Activated T-cell treated with anti-CD3 and anti-CD28 coated beads, Interleukin-2, amount 50 U/mL, for 24 hours (primary cell): ENCODE data around the gene KCNMA1.

Experiments used
- DNase-seq: peaks from one replicate; pipeline ENCODE4 v3.0.0-alpha.2; 2020
- H3K27ac Mint-ChIP-seq: 2 replicates; pipeline ENCODE4 v1.8.0; 2020; ENCODE audit warnings: mild to moderate bottlenecking, mixed read lengths
- H3K27me3 Mint-ChIP-seq: 2 replicates; pipeline ENCODE4 v1.8.0; 2020; ENCODE audit warnings: mixed read lengths
- H3K36me3 Mint-ChIP-seq: 2 replicates; pipeline ENCODE4 v1.8.0; 2020; ENCODE audit warnings: low read depth, mixed read lengths
- H3K4me1 Mint-ChIP-seq: 2 replicates; pipeline ENCODE4 v1.8.0; 2020; ENCODE audit warnings: low read depth, mixed read lengths
- H3K4me3 Mint-ChIP-seq: 2 replicates; pipeline ENCODE4 v1.8.0; 2020; ENCODE audit warnings: mild to moderate bottlenecking, moderate library complexity, mixed read lengths
- H3K9me3 Mint-ChIP-seq: 2 replicates; pipeline ENCODE4 v1.8.0; 2020; ENCODE audit warnings: mixed read lengths

Gene KCNMA1

DNA sequence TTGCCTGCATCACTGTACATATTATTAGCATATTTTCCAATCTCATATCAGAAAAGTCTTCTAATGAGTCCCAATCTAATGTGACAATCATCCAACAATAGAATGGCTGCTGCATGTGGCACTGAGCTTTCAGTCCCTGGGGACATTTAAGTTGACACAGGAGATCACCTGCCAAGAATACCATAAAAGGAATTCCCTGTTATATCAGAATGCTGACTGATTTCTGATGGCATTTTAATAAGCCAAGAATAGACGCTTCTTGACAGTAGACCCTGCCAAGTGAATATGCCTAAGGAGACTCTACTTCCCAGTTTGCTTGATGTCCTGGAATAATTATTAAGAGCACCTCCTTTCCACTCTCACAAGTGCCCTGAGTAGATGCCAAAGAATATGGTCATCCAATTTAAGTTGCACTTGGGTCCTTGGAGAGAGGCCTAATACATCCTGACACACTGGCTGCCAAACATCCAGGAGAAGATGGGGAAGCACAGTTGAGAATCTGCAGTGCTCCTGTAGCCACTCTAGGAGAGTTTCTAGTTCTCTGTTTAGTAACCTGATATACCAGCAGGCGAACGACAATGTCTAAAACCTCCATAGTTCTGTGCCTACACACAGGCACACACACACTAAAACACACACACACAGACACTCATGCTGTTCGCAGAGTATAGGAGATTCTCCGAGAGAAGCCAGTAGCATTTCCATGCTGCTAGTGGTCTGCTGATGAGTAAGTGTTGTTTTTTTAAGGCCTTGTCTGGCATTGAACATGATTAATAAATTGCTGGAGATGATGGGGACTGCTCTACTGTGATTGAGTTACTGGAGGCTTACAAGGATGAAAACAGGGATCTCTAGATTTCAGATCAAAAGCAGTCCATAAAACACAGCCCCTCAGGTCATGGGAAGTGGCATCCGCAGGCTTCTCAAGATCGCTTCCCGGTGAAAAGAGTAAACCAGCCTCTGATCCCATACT, 369.6 kb downstream of the KCNMA1 start:
- Mint-ChIP-seq H3K27ac (no peak overlapping the region), H3K4me1 (peaks cover 17% of the 10 kb centered on the region), H3K36me3 (no peaks in the 10 kb centered on the region), H3K9me3 (no peaks in the 10 kb centered on the region), H3K27me3 (peaks cover 2% of the 10 kb centered on the region), H3K4me3 (no peak overlapping the region)
- no peak for DNase-seq

DNA sequence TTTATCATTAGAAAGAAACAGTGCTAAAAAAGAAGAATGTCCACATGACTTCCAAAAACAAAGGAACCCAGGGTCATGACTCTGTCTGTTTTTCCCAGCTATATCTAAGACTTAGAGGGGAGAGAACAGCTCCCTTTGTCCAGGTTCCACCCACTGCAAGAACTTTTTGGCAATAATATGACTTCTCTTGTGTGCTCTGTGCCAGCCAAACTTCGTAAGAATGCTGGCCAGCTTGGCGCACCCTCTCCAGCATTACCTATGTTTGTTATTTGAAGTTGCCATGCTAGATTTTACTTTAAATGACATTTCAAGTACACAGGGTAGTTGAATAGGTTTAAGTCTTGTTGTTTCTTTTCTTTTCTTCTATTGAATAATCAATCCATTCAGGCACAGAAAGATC, 371.4 kb downstream of the KCNMA1 start:
- H3K27me3 Mint-ChIP-seq, result peaks cover 2% of the 10 kb centered on the region
- H3K4me1 Mint-ChIP-seq, result peaks cover 17% of the 10 kb centered on the region
- no peak overlapping the region for H3K27ac Mint-ChIP-seq
- no peak overlapping the region for H3K4me3 Mint-ChIP-seq
- H3K36me3 Mint-ChIP-seq, result no peaks in the 10 kb centered on the region
- H3K9me3 Mint-ChIP-seq, result no peaks in the 10 kb centered on the region
- no peak for DNase-seq

DNA sequence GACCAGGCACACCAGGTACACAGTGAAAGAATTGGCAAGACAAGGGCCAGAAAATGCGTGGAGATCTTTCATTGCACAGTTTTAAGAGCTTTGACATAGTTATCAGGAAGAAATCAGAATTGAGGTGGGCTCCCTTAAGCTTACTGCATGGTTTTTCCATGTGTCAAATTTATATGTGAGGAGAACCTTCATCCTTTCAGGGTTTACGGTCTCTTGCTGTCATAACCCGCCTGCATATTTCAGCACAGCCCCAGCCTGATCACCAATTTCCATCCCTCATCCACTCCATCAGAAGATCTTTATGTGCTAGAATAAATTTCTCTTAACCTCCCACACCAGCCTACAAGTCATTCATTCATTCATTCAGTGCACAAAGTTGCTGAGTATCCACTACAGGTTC, 373.1 kb downstream of the KCNMA1 start:
- peaks cover 17% of the 10 kb centered on the region for H3K4me1 Mint-ChIP-seq
- H3K27me3 Mint-ChIP-seq, result peaks cover 2% of the 10 kb centered on the region
- no peaks in the 10 kb centered on the region for H3K36me3 Mint-ChIP-seq
- DNase-seq, result no peak
- no peak overlapping the region for H3K4me3 Mint-ChIP-seq
- no peaks in the 10 kb centered on the region for H3K9me3 Mint-ChIP-seq
- H3K27ac Mint-ChIP-seq, result peak overlapping the region; percentile 16

DNA sequence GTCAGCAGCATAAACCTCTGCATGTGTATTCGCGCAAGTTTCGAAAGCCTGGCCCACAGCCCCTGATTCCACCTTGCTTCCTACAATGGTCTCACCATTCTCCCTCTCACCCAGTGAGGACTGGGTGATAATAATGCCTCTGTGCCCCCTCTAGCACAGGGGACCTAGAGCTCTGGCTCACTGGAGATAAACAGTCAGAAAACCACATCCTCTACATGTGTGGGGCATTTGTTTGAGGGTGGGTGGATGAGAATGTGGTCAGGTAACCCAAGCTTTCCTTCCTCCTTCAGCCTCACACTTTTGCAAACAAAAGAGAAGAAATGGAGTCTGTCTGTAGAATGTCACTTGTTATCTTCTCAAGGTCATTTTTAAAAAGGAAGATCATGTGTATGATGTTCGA, 373.5 kb downstream of the KCNMA1 start:
- Mint-ChIP-seq H3K9me3 (no peaks in the 10 kb centered on the region), H3K36me3 (no peaks in the 10 kb centered on the region), H3K27me3 (peaks cover 2% of the 10 kb centered on the region), H3K4me3 (no peak overlapping the region), H3K27ac (peak overlapping the region; percentile 12), H3K4me1 (peaks cover 17% of the 10 kb centered on the region)
- no peak for DNase-seq

DNA sequence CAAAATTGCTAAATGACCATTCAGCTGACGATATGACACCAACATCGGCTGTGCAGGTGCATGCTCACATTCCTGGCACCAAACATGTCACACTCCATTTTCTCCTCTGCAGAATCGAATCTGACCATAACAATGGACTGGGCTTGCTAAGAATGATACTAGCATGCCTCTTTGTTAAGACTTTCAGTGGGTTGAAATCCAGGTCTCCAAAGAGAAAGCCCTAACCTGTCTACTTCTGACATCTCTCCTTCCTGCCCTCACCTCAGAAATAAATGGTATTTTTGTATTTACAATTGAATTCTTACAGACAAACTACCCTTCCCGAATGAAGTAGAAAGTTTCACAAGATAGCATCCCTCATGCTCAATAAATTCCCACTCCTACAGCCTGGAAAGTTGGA, 373.9 kb downstream of the KCNMA1 start:
- no peak for DNase-seq
- Mint-ChIP-seq H3K4me1 (peaks cover 17% of the 10 kb centered on the region), H3K36me3 (no peaks in the 10 kb centered on the region), H3K4me3 (no peak overlapping the region), H3K9me3 (no peaks in the 10 kb centered on the region), H3K27me3 (peaks cover 2% of the 10 kb centered on the region), H3K27ac (no peak overlapping the region)

DNA sequence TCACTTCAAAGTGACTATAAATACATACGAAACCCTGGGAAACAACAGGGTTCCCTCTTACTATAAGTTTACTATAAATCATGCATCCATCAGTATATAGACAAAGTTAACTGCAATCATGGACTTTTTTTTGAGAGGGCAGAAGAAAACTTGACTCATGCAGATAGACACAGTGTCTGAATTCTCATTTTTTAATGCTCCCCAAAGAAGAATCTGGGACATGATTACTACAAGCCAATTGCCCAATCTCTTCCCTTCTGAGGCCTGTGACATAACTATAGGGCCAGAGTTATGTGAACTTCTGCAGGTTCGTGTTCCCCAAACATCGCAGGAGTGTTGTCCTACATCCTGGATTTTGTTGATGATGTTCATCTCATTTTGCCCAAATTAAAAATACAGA, 376.5 kb downstream of the KCNMA1 start:
- Mint-ChIP-seq H3K27ac (no peak overlapping the region), H3K36me3 (no peaks in the 10 kb centered on the region), H3K4me3 (no peak overlapping the region), H3K9me3 (peaks cover 2% of the 10 kb centered on the region), H3K4me1 (peaks cover 17% of the 10 kb centered on the region), H3K27me3 (peaks cover 2% of the 10 kb centered on the region)
- no peak for DNase-seq

DNA sequence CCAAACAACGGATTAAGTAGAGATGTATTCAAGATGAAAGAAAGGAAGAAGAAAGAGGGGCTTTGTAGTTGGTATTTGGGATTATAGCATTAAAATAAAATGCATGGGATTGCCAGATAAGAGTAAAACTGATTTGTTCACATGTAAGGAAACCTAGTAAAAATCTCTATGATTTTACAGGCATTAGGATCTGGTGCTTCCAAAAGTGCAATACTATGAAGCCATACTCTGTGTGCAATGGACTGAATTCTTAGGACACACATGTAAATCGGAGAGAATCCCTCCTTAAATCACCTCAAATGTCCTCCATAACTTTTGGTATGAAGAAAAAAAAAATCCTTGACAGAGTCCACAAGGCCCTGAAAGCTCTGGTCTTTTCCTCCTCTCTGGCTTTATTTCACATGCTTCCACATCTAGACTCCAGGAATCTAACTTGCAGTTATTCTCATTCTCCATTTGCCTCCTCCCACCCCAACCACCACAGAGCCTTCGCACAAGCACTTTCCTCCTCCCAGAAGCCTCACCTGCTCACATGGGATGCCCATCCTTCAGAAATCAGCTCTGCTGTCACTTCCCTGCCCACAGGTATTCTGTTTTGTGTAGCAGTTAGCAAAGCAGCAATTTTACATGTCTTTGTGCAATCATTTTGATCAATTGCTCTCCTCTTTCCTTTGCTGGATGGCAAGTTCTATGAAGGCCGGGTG, 378.3 kb downstream of the KCNMA1 start:
- no peak overlapping the region for H3K4me3 Mint-ChIP-seq
- H3K27ac Mint-ChIP-seq, result no peak overlapping the region
- H3K4me1 Mint-ChIP-seq, result peaks cover 11% of the 10 kb centered on the region
- H3K27me3 Mint-ChIP-seq, result no peaks in the 10 kb centered on the region
- DNase-seq, result no peak
- H3K9me3 Mint-ChIP-seq, result peaks cover 2% of the 10 kb centered on the region
- no peaks in the 10 kb centered on the region for H3K36me3 Mint-ChIP-seq

DNA sequence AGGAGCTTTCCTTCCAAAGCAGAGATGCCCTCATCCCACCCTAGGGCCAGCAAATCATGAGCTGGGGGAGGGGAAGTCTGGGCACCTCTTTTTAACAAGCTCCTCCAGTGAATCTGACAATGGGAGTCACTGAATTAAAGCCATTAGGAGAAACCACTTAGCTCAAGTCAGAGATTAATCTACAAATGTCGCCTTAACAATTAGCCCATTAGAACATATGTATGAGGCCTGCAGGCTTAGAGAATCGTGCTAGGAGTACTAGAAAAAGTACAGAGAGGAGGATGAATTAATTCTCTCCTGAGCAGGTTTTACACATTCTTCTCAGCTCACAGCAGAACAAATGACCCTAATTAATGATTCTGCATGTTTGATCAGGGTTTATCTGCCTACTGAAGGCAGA, 381.3 kb downstream of the KCNMA1 start:
- H3K4me3 Mint-ChIP-seq, result no peak overlapping the region

DNA sequence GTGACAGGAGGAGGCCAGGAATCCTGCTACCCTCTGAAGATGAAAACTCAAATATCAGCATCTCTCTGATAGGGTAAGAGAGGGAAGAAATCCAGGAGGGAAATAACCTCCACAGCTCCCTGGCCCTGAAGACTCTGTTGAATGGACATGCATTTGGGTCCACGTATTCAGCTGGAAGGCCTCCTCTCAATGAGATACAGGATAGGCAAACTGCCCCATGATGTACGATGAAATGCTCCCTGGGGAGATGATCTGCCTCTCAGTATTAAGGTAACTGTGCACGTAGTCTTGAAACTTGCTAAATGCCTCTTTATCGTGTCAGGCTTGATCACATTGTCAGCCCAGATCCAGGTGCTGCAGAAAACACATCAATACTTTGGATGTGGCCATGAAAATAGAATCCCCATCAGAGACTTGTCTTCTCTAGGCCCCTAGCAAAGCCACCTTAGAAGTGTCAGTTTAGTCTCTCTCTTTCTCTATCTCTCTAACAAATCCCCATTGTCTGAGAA, 384.0 kb downstream of the KCNMA1 start:
- DNase-seq, result no peak
- peaks cover 5% of the 10 kb centered on the region for H3K4me1 Mint-ChIP-seq
- no peaks in the 10 kb centered on the region for H3K36me3 Mint-ChIP-seq
- H3K4me3 Mint-ChIP-seq, result no peak overlapping the region
- H3K27ac Mint-ChIP-seq, result no peak overlapping the region
- peaks cover 2% of the 10 kb centered on the region for H3K9me3 Mint-ChIP-seq
- no peaks in the 10 kb centered on the region for H3K27me3 Mint-ChIP-seq

More for the DNA sequence above, 381.3 kb downstream of the KCNMA1 start:
- peaks cover 5% of the 10 kb centered on the region for H3K4me1 Mint-ChIP-seq
- peaks cover 2% of the 10 kb centered on the region for H3K9me3 Mint-ChIP-seq
- no peak for DNase-seq
- H3K27me3 Mint-ChIP-seq, result no peaks in the 10 kb centered on the region
- H3K27ac Mint-ChIP-seq, result no peak overlapping the region
- no peaks in the 10 kb centered on the region for H3K36me3 Mint-ChIP-seq

DNA sequence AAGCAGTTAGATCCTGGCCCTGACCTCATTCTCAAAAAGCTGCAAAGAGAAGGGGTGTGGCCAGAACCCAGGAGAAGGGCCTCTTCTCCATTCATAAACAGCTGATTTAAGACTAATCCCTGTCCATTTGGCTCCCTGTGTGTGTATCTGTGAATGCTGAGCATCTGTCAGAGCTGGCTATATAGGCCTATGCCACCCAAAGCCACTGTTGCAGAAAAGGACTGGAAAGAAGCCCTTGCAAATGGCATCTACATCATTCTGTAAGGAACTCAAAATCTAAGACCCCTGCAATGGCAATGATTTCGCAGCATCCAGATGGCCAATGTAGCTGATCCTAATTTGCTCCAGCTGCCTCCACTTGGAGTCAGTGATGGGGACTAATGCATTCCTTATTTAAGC, 384.5 kb downstream of the KCNMA1 start:
- H3K36me3 Mint-ChIP-seq, result no peaks in the 10 kb centered on the region
- H3K4me1 Mint-ChIP-seq, result peaks cover 5% of the 10 kb centered on the region
- no peak for DNase-seq
- H3K9me3 Mint-ChIP-seq, result peaks cover 2% of the 10 kb centered on the region
- no peak overlapping the region for H3K4me3 Mint-ChIP-seq
- H3K27me3 Mint-ChIP-seq, result no peaks in the 10 kb centered on the region
- no peak overlapping the region for H3K27ac Mint-ChIP-seq

DNA sequence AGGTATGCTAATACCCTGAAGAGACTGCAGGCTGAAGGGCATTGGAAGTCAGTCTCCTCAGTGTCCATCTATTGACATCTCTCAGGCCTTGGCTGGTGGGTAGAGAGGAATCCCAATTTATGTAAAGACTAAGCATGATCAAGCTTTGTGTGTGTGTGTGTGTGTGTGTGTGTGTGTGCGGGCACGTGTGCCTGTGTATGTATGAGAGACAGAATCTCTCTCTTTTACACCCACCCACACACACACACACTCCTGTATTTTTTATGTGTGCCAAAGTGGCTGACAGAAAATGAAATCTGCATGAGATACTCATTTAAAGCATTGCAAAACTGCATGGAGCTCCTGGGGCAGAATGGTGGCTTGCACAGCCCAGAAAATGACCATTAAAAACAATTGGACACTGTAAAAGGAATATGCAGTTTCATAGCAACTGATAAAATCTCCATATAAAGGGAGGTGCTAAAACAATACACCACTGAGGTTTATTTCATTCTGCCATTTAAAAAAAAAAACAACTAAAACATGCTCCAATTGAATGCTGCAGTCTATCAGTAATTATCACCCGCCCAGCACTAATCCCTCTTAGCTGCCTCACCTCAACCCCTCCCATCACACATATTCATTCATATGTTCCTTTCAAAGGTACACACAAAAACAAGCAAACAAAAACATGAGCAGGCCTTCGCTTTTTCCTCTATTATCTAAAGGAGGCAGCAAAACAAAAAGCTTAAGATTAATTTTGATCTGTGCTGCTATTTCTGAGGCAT, 385.0 kb downstream of the KCNMA1 start:
- Mint-ChIP-seq H3K27ac (no peak overlapping the region), H3K27me3 (no peaks in the 10 kb centered on the region), H3K36me3 (no peaks in the 10 kb centered on the region), H3K4me3 (no peak overlapping the region), H3K9me3 (no peaks in the 10 kb centered on the region), H3K4me1 (peaks cover 5% of the 10 kb centered on the region)
- DNase-seq, result no peak

DNA sequence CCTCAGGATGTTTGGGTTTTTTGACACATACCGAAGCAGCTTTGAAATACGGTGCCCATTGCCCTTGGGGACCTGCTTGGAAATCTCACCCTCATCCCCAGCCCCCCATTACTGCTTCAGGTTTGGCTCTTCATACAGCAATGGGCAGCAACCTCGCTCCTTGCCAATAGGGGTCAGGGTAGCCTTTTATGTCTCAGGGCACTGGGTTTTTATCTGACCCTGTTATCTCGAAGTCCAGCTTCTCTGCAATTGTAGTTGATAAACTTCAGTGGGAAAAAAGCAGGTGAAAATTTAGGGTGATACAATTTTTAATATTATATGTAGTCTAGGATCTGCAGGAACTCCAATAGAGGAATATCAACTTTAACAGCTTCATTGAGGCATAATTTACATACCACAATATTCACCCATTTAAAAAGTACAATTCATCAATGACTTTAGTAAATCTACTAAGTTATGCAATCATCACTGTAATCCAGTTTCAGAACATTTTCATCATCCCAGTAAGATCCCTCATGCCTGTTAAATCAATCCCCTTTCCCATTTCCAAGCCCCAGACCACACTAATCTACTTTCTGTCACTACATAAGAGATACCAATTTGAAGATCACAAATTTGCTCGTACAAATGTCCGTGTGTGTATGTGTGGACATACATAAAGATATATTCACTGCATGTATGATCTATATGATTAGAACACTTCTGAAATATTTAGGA, 386.2 kb downstream of the KCNMA1 start:
- Mint-ChIP-seq H3K27ac (no peak overlapping the region), H3K4me3 (no peak overlapping the region), H3K9me3 (no peaks in the 10 kb centered on the region), H3K4me1 (peaks cover 7% of the 10 kb centered on the region), H3K36me3 (no peaks in the 10 kb centered on the region), H3K27me3 (no peaks in the 10 kb centered on the region)
- DNase-seq, result no peak

DNA sequence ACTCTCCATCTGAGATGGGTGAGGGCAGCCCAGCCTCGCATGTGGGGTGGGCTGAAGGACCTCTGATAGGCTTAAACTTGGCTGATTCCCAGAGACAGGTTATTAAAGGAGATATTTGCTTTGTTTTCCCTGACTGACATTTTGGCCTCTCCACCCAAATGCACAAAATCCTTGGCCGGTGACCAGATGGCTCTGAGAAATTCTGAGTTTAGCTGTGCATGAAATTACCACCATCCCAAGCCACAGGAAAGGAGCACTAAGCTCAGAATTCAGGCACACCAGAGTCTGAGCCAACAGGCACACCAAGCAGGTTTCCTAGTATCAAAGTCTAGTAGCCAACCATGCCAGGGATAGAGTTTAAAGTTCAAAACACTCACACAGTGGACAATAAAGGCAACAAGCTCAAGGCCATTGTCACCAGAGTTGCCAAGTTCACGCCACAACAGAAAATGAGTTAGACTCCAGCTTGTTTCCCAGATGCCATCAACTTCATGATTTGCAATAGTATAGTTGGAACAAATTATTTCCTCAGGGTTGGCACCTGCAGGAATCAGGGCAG, 387.6 kb downstream of the KCNMA1 start:
- H3K27ac Mint-ChIP-seq, result no peak overlapping the region
- H3K36me3 Mint-ChIP-seq, result no peaks in the 10 kb centered on the region
- no peak for DNase-seq
- no peaks in the 10 kb centered on the region for H3K9me3 Mint-ChIP-seq
- H3K27me3 Mint-ChIP-seq, result no peaks in the 10 kb centered on the region
- no peak overlapping the region for H3K4me3 Mint-ChIP-seq
- H3K4me1 Mint-ChIP-seq, result peaks cover 7% of the 10 kb centered on the region
